OCI-LY7 (cell line): ENCODE data around the gene COPG1. TPM values are rescaled to one million over a fixed set of nuclear protein-coding genes. Genes with fewer than 3 reads are reported as not detected.

ENCODE experiments used
- BruUV-seq: library from RNA; stranded (reverse); fragments of 400-500 nt; replicated peaks from 2 replicates; lab custom pipeline; 2021; lab: Mats Ljungman, UMichigan
- CTCF ChIA-PET: fragments of 300-600 bp; sonication (Branson Sonifier 250); formaldehyde crosslinking; loops from one replicate; lab custom pipeline; 2022; ENCODE audit warnings: antibody characterized with exemption; ENCODE audit not compliant: unreplicated experiment; lab: Charles Lee
- POLR2A ChIA-PET: fragments of 300-600 bp; sonication (Branson Sonifier 250); formaldehyde crosslinking; loops from one replicate; lab custom pipeline; 2022; ENCODE audit warnings: antibody characterized with exemption; lab: Charles Lee
- DNase-seq: peaks from one replicate; pipeline ENCODE4 v3.0.0-alpha.2; 2015; ENCODE audit warnings: low spot score
- H2AFZ ChIP-seq: fragments of 200-600 bp; sonication (generic), shearing (Covaris generic); 2 replicates; pipeline ENCODE4 v1.6.1; 2014; ENCODE audit warnings: mild to moderate bottlenecking, antibody characterized with exemption, low read length, moderate library complexity
- H3K27ac ChIP-seq: fragments of 200-600 bp; sonication (generic); 2 replicates; pipeline ENCODE4 v1.5.1; 2014; ENCODE audit warnings: mixed run types, low read depth, mild to moderate bottlenecking, moderate library complexity, low read length, inconsistent platforms; ENCODE audit not compliant: poor library complexity, severe bottlenecking
- H3K36me3 ChIP-seq: fragments of 200-600 bp; sonication (generic); 2 replicates; pipeline ENCODE4 v1.6.1; 2014; ENCODE audit warnings: mild to moderate bottlenecking, antibody characterized with exemption, low read length, moderate library complexity, mixed read lengths; ENCODE audit not compliant: insufficient read depth
- H3K4me1 ChIP-seq: fragments of 200-600 bp; sonication (generic); 2 replicates; pipeline ENCODE4 v1.5.1; 2014; ENCODE audit warnings: mild to moderate bottlenecking, low read length; ENCODE audit not compliant: insufficient read depth, poor library complexity, severe bottlenecking
- H3K4me2 ChIP-seq: fragments of 200-600 bp; sonication (generic); 2 replicates; pipeline ENCODE4 v1.6.1; 2014; ENCODE audit warnings: mild to moderate bottlenecking, low read length
- H3K4me3 ChIP-seq: fragments of 200-600 bp; sonication (generic); 2 replicates; pipeline ENCODE4 v1.5.1; 2014; ENCODE audit warnings: mild to moderate bottlenecking, low read depth, low read length; ENCODE audit not compliant: poor library complexity, severe bottlenecking
- H3K79me2 ChIP-seq: fragments of 200-600 bp; sonication (generic); 2 replicates; pipeline ENCODE4 v1.6.1; 2016; ENCODE audit warnings: low read depth, mild to moderate bottlenecking, low read length, moderate library complexity, mixed read lengths; ENCODE audit not compliant: insufficient read depth
- H3K9me2 ChIP-seq: fragments of 200-600 bp; sonication (generic); 2 replicates; pipeline ENCODE4 v1.6.1; 2016; ENCODE audit warnings: mild to moderate bottlenecking, low read length, mixed read lengths; ENCODE audit not compliant: insufficient read depth
- H3K9me3 ChIP-seq: fragments of 200-600 bp; sonication (generic); 2 replicates; pipeline ENCODE4 v1.6.1; 2014; ENCODE audit warnings: mild to moderate bottlenecking, mixed run types, low read length, mixed read lengths
- H4K20me1 ChIP-seq: fragments of 200-600 bp; sonication (generic); 2 replicates; pipeline ENCODE4 v1.6.1; 2014; ENCODE audit warnings: mild to moderate bottlenecking, antibody characterized with exemption, low read length, moderate library complexity, mixed read lengths; ENCODE audit not compliant: insufficient read depth
- EZH2phosphoT487 ChIP-seq: fragments of 200-600 bp; sonication (generic); IDR thresholded peaks from 2 replicates; pipeline ENCODE4 v1.6.1; 2018; ENCODE audit warnings: low read depth, borderline replicate concordance, mild to moderate bottlenecking, mixed run types, antibody characterized with exemption, low read length, moderate library complexity, mixed read lengths
- intact Hi-C: fragments of 100-400 bp; cut with micrococcal nuclease; formaldehyde crosslinking; loops from one replicate; pipeline ENCODE4 v1.10.0; 2022; ENCODE audit not compliant: unreplicated experiment
- total RNA-seq, 2 experiments: library from RNA; depleted of rRNA in 1 of 2; stranded (reverse); fragments of >200 nt in 1 of 2; shearing (Covaris generic) in 1 of 2; gene quantifications; 2 replicates each; pipeline ENCODE4 v1.2.3, GENCODE V29; 2014 to 2022
- TF ChIP-seq, protein P1 (sequence below): fragments of 200-600 bp; sonication (generic); conservative IDR thresholded peaks from 2 replicates; pipeline ENCODE4 v1.5.1; 2014; ENCODE audit warnings: mild to moderate bottlenecking, antibody characterized with exemption, low read length, moderate library complexity, mixed read lengths

The COPG1 gene
- total RNA-seq, 2 experiments from 2014 or later, result 91.9 to 182 TPM

DNA sequence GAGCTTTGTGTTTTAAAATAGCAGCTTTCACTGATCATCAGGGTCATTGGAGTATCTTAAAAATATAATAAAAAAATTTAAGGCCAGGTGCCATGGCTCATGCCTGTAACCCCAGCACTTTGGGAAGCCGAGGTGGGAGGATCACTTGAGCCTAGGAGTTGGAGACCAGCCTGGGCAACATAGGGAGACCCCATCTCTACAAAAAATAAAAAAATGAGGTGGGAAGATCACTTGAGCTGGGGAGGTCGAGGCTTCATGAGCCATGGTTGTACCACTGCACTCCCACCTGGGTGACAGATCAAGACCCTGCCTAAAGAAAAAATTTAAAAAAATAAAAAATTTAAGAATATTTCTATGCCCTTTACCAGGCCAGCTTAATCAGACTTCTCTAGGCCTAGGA lies 30.8 kb downstream of the COPG1 start:
- no peak for TF ChIP-seq EZH2phosphoT487
- TF ChIP-seq, protein P1, sequence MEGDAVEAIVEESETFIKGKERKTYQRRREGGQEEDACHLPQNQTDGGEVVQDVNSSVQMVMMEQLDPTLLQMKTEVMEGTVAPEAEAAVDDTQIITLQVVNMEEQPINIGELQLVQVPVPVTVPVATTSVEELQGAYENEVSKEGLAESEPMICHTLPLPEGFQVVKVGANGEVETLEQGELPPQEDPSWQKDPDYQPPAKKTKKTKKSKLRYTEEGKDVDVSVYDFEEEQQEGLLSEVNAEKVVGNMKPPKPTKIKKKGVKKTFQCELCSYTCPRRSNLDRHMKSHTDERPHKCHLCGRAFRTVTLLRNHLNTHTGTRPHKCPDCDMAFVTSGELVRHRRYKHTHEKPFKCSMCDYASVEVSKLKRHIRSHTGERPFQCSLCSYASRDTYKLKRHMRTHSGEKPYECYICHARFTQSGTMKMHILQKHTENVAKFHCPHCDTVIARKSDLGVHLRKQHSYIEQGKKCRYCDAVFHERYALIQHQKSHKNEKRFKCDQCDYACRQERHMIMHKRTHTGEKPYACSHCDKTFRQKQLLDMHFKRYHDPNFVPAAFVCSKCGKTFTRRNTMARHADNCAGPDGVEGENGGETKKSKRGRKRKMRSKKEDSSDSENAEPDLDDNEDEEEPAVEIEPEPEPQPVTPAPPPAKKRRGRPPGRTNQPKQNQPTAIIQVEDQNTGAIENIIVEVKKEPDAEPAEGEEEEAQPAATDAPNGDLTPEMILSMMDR, result no peak
- ChIA-PET POLR2A (interaction anchor here (0.5 to 2.3 kb wide), 6 partner anchors 15 to 158 kb away, joined by 3 to 7 read pairs (median 4); partner anchors contain the start of gene COPG1), CTCF (interaction anchor here (0.6 to 1.0 kb wide), 2 partner anchors 36 to 120 kb away, joined by 3 read pairs; a partner anchor contains a TSS)
- Histone ChIP-seq H3K36me3 (peaks cover 62% of the 10 kb centered on the region), H3K79me2 (peaks cover 58% of the 10 kb centered on the region), H2AFZ (no peak overlapping the region), H3K4me3 (peak overlapping the region; percentile 93), H3K4me2 (peak overlapping the region; percentile 97), H3K9me2 (no peaks in the 10 kb centered on the region), H3K4me1 (peaks cover 77% of the 10 kb centered on the region), H3K9me3 (peaks cover 4% of the 10 kb centered on the region; the same call in 1 of the 2 replicates), H3K27ac (peak overlapping the region; percentile 94), H4K20me1 (peaks cover 7% of the 10 kb centered on the region; the same call in 1 of the 2 replicates)
- TSS peak; percentile 67 for BruUV-seq
- intact Hi-C loops, result no loop called here
- no peak for DNase-seq

DNA sequence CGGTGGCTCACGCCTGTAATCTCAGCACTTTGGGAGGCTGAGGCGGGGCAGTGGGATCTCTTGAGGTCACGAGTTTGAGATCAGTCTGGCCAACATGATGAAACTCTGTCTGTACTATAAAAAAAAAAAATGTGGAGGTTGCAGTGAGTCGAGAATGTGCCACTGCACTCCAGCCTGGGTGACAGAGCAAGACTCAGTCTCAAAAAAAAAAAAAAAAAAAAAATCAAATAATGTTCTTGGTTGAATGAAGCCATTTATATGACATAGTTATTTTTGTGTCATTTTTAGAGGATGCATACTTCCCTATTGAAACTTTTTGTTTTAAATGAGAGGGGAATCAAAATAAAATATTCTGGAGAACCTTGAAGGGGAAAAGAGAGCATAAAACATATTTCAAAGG lies 32.3 kb downstream of the COPG1 start:
- no peak for DNase-seq
- TF ChIP-seq, protein P1, result no peak
- TF ChIP-seq EZH2phosphoT487, result no peak
- no TSS peak for BruUV-seq
- Histone ChIP-seq H2AFZ (no peak overlapping the region), H3K9me2 (no peaks in the 10 kb centered on the region), H3K27ac (peak overlapping the region; percentile 94), H4K20me1 (peaks cover 17% of the 10 kb centered on the region; the same call in 1 of the 2 replicates), H3K4me3 (peak overlapping the region; percentile 93), H3K9me3 (peaks cover 4% of the 10 kb centered on the region; the same call in 1 of the 2 replicates), H3K4me1 (peaks cover 75% of the 10 kb centered on the region), H3K79me2 (peaks cover 73% of the 10 kb centered on the region), H3K36me3 (peaks cover 70% of the 10 kb centered on the region), H3K4me2 (peak overlapping the region; percentile 97)
- intact Hi-C loops, result no loop called here
- CTCF ChIA-PET, result no interaction called here
- POLR2A ChIA-PET, result no interaction called here

DNA sequence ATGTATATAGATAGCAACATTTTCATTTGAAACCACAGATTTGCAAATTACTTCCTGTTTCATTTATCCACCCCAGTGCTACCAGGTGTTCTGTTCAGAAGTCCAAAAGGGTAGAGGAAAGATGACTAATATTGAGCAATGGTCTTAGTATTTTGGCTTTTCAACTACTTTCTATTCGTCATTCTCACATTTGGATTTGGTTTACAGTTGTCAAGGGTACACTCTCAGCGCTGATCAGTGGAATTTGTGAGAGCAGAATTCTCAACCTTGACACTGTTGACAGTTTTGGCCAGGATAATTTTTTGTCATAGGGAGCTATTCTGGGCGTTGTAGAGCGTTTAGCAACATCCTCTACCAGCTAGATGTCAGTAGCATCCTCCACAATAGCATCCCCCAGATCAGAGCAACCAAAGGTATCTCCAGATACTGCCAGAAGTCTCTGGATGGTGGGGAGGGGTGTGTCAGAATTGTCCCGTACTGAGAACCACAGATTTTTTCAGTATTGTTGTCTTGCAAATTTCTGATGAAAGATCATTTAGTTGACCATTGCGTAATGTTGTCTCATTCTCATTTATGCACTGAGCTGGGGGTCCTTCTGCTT lies 33.4 kb downstream of the COPG1 start:
- Histone ChIP-seq H3K36me3 (peaks cover 72% of the 10 kb centered on the region), H3K27ac (peak overlapping the region; percentile 94), H3K79me2 (peaks cover 79% of the 10 kb centered on the region), H3K9me3 (peaks cover 4% of the 10 kb centered on the region; the same call in 1 of the 2 replicates), H3K4me3 (peak overlapping the region; percentile 93), H4K20me1 (peaks cover 25% of the 10 kb centered on the region; the same call in 1 of the 2 replicates), H2AFZ (no peak overlapping the region), H3K9me2 (no peaks in the 10 kb centered on the region), H3K4me2 (peak overlapping the region; percentile 97), H3K4me1 (peaks cover 64% of the 10 kb centered on the region)
- DNase-seq, result peak; percentile 88
- TF ChIP-seq, protein P1, result peak; percentile 52; the same call in 1 of the 2 replicates
- TF ChIP-seq EZH2phosphoT487, result no peak
- POLR2A ChIA-PET, result interaction anchor here (0.5 to 2.4 kb wide), 16 partner anchors 8 to 575 kb away, joined by 3 to 15 read pairs (median 4); partner anchors contain the start of gene COPG1
- intact Hi-C loops, result loop anchor here (1.0 kb wide), 1 partner anchor 33 kb away; a partner anchor contains a TSS
- CTCF ChIA-PET, result interaction anchor here (1.4 to 1.5 kb wide), 2 partner anchors 10 to 33 kb away, joined by 3 to 5 read pairs; a partner anchor contains a TSS
- BruUV-seq, result no TSS peak
